Astrocyte (in vitro differentiated cells and primary cell): Measurements from ENCODE around the gene COL5A1.

ENCODE experiments used
- EZH2 ChIP-seq: IDR thresholded peaks from 2 replicates; pipeline ENCODE4 v1.6.1; 2012; ENCODE audit warnings: mild to moderate bottlenecking, low read length, inconsistent platforms; ENCODE audit not compliant: insufficient read depth
- TF ChIP-seq, protein P1 (sequence below): IDR thresholded peaks from 2 replicates; pipeline ENCODE4 v1.5.1; 2011; ENCODE audit warnings: low read depth, mild to moderate bottlenecking, inconsistent platforms, low read length, moderate library complexity; ENCODE audit not compliant: insufficient read depth

DNA sequence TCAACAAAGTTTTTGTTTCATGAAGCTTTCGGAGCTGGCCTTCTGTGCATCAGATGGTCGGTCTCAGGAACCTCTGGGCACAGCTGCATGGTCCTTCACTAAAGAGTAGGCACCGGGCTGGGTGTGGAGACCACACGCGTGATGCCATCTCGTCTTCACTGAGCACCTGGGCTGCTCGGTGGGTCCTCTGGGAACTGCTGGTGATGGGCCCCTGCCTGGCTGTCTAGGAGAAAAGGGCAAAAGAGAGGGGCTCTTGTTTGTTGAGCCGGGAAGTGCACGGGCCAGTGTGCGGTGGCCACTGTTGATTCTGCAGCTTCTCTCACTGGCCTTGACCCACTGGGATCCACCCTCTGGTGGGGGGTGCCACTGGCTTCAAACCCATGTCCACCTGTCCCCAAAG is 46.0 kb downstream of the COL5A1 start:
- TF ChIP-seq, protein P1, sequence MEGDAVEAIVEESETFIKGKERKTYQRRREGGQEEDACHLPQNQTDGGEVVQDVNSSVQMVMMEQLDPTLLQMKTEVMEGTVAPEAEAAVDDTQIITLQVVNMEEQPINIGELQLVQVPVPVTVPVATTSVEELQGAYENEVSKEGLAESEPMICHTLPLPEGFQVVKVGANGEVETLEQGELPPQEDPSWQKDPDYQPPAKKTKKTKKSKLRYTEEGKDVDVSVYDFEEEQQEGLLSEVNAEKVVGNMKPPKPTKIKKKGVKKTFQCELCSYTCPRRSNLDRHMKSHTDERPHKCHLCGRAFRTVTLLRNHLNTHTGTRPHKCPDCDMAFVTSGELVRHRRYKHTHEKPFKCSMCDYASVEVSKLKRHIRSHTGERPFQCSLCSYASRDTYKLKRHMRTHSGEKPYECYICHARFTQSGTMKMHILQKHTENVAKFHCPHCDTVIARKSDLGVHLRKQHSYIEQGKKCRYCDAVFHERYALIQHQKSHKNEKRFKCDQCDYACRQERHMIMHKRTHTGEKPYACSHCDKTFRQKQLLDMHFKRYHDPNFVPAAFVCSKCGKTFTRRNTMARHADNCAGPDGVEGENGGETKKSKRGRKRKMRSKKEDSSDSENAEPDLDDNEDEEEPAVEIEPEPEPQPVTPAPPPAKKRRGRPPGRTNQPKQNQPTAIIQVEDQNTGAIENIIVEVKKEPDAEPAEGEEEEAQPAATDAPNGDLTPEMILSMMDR, result no peak
- TF ChIP-seq EZH2, result no peak
